CD8-positive, alpha-beta memory T cell (primary cell): ENCODE results near the gene GRK6. TPM values are rescaled to one million over a fixed set of nuclear protein-coding genes. Genes with fewer than 3 reads are reported as not detected.
A peak's percentile ranks its signal among the peaks of the same experiment; 100 is the strongest.
"Not testable (repeated sequence)": the region's sequence is repeated elsewhere in the genome, so short reads cannot be mapped to it uniquely, and the experiment has no call there.

Source experiments
- CTCF ChIA-PET: fragments of 350-600 bp; sonication (Branson Sonifier 250); formaldehyde crosslinking; loops from one replicate; lab custom pipeline; 2021; ENCODE audit warnings: antibody characterized with exemption; lab: Charles Lee
- POLR2A ChIA-PET: fragments of 350-600 bp; sonication (Branson Sonifier 250); formaldehyde crosslinking; loops from one replicate; lab custom pipeline; 2021; ENCODE audit warnings: antibody characterized with exemption; lab: Charles Lee
- DNase-seq, 5 donors: peaks; one replicate each; pipeline versions ENCODE4 v3.0.0 to v3.0.0-alpha.2; 2020 to 2022; ENCODE audit warnings: mixed read lengths in 1 of 5
- H3K27ac ChIP-seq: one replicate; pipeline ENCODE4 v1.7.0; 2013; ENCODE audit warnings: low read depth, mild to moderate bottlenecking, low read length, moderate library complexity
- H3K27me3 ChIP-seq: 2 replicates; pipeline ENCODE4 v1.7.0; 2013; ENCODE audit warnings: low read length, mild to moderate bottlenecking; ENCODE audit not compliant: insufficient read depth, poor library complexity, severe bottlenecking
- H3K36me3 ChIP-seq: 2 replicates; pipeline ENCODE4 v1.7.0; 2013; ENCODE audit warnings: mild to moderate bottlenecking, low read length, moderate library complexity; ENCODE audit not compliant: insufficient read depth
- H3K4me1 ChIP-seq: 2 replicates; pipeline ENCODE4 v1.7.0; 2013; ENCODE audit warnings: mild to moderate bottlenecking, low read length, moderate library complexity; ENCODE audit not compliant: insufficient read depth
- H3K4me3 ChIP-seq: 2 replicates; pipeline ENCODE4 v1.7.0; 2013; ENCODE audit warnings: mild to moderate bottlenecking, low read length
- H3K9me3 ChIP-seq: 2 replicates; pipeline ENCODE4 v1.7.0; 2013; ENCODE audit warnings: mild to moderate bottlenecking, low read length
- H3K27ac Mint-ChIP-seq, 8 donors: one replicate each; pipeline ENCODE4 v1.8.0; 2020 to 2021; ENCODE audit warnings: mixed read lengths in 8 of 8, mild to moderate bottlenecking in 6 of 8, inconsistent platforms in 3 of 8, moderate library complexity in 3 of 8
- H3K27me3 Mint-ChIP-seq, 2 donors: one replicate each; pipeline ENCODE4 v1.8.0; 2020 to 2021; ENCODE audit warnings: mixed read lengths in 2 of 2, mild to moderate bottlenecking in 1 of 2, moderate library complexity in 1 of 2
- H3K36me3 Mint-ChIP-seq, 3 donors: one replicate each; pipeline ENCODE4 v1.8.0; 2020 to 2021; ENCODE audit warnings: mixed read lengths in 3 of 3, inconsistent platforms in 1 of 3, mild to moderate bottlenecking in 1 of 3
- H3K4me1 Mint-ChIP-seq, 3 donors: one replicate each; pipeline ENCODE4 v1.8.0; 2020 to 2021; ENCODE audit warnings: mixed read lengths in 3 of 3, inconsistent platforms in 1 of 3, mild to moderate bottlenecking in 1 of 3
- H3K4me3 Mint-ChIP-seq, 7 donors: one replicate each; pipeline ENCODE4 v1.8.0; 2020 to 2021; ENCODE audit warnings: mixed read lengths in 7 of 7, mild to moderate bottlenecking in 6 of 7, moderate library complexity in 4 of 7, inconsistent platforms in 2 of 7
- H3K9me3 Mint-ChIP-seq, 5 donors: one replicate each; pipeline ENCODE4 v1.8.0; 2020 to 2022; ENCODE audit warnings: mixed read lengths in 5 of 5, mild to moderate bottlenecking in 3 of 5, moderate library complexity in 2 of 5, inconsistent platforms in 1 of 5
- polyA plus RNA-seq: library from polyadenylated mRNA; unstranded; fragments of 300-500 nt; fragmentation: Illumina TruSeq; gene quantifications from one replicate; pipeline ENCODE4 v1.2.3, GENCODE V29; 2021
- total RNA-seq, 2 experiments: library from RNA; stranded (reverse); gene quantifications; one replicate each; pipeline ENCODE4 v1.2.3, GENCODE V29; 2021

The GRK6 gene
- total and polyA plus RNA-seq, 3 experiments from 2014 or later = 180 to 201 (median 185) TPM

GRCh38 chr5:177420472-177420871 lies 6.0 kb upstream of the GRK6 start:
- CTCF ChIA-PET = interaction anchor here (1.6 to 14.5 kb wide), 2 partner anchors 16 to 30 kb away, joined by 4 to 270 read pairs; partner anchors contain the start of gene PFN3
- H3K4me3 Mint-ChIP-seq = not testable (repeated sequence)
- peaks cover 6 to 22% (median 13%) of the 10 kb centered on the region in 3 donors for H3K4me1 Mint-ChIP-seq

GRCh38 chr5:177421062-177421798 lies 5.2 kb upstream of the GRK6 start:
- Mint-ChIP-seq H3K9me3 (no peaks in the 10 kb centered on the region), H3K4me3 (no peak overlapping the region), H3K27ac (peak overlapping the region in 1 of 8 donors; percentile 7), H3K4me1 (peaks cover 11 to 26% (median 18%) of the 10 kb centered on the region in 3 donors), H3K27me3 (no peaks in the 10 kb centered on the region), H3K36me3 (peaks cover 0 to 2% (median 0%) of the 10 kb centered on the region in 3 donors)
- Histone ChIP-seq H3K27ac (no peak overlapping the region), H3K27me3 (no peaks in the 10 kb centered on the region), H3K9me3 (no peaks in the 10 kb centered on the region), H3K4me1 (peaks cover 21% of the 10 kb centered on the region), H3K36me3 (no peaks in the 10 kb centered on the region), H3K4me3 (no peak overlapping the region)
- CTCF ChIA-PET = interaction anchor here (0.8 to 14.5 kb wide), 2 partner anchors 17 to 31 kb away, joined by 3 to 270 read pairs; partner anchors contain the start of gene PFN3
- POLR2A ChIA-PET = interaction anchor here (1.5 kb wide), 1 partner anchor 10 kb away, joined by 3 read pairs; no protein-coding TSS in a partner anchor
- no peak for DNase-seq

More at GRCh38 chr5:177420472-177420871, 6.0 kb upstream of the GRK6 start:
- not testable (repeated sequence) for DNase-seq, H3K36me3 Mint-ChIP-seq, H3K4me3 ChIP-seq, H3K27me3 ChIP-seq, H3K36me3 ChIP-seq, H3K9me3 ChIP-seq, H3K9me3 Mint-ChIP-seq, H3K27me3 Mint-ChIP-seq, H3K27ac ChIP-seq
- peaks cover 20% of the 10 kb centered on the region for H3K4me1 ChIP-seq
- POLR2A ChIA-PET = interaction anchor here (1.5 kb wide), 1 partner anchor 11 kb away, joined by 3 read pairs; no protein-coding TSS in a partner anchor
- peak overlapping the region in 1 of 8 donors; percentile 7 for H3K27ac Mint-ChIP-seq

- Histone ChIP-seq H3K4me3 (no peak overlapping the region), H3K36me3 (no peaks in the 10 kb centered on the region), H3K9me3 (no peaks in the 10 kb centered on the region), H3K4me1 (peaks cover 32% of the 10 kb centered on the region), H3K27me3 (no peaks in the 10 kb centered on the region), H3K27ac (no peak overlapping the region)
- Mint-ChIP-seq H3K4me1 (peaks cover 23 to 37% (median 28%) of the 10 kb centered on the region in 3 donors), H3K9me3 (no peaks in the 10 kb centered on the region), H3K36me3 (peaks cover 0 to 10% (median 0%) of the 10 kb centered on the region in 3 donors), H3K27me3 (no peaks in the 10 kb centered on the region), H3K27ac (no peak overlapping the region), H3K4me3 (no peak overlapping the region)
- ChIA-PET CTCF (interaction anchor here (0.8 to 14.5 kb wide), 7 partner anchors 11 to 114 kb away, joined by 3 to 326 read pairs (median 7); partner anchors contain the start of genes F12, PFN3 and PRR7), POLR2A (interaction anchor here (0.6 to 1.2 kb wide), 3 partner anchors 8 to 886 kb away, joined by 3 to 4 read pairs (median 3); partner anchors contain the start of gene RNF44)
- no peak for DNase-seq
Measured at GRCh38 chr5:177423671-177424070, 2.8 kb upstream of the GRK6 start.

- H3K4me1 Mint-ChIP-seq = peaks cover 38 to 53% (median 44%) of the 10 kb centered on the region in 3 donors
- H3K4me3 ChIP-seq = peak overlapping the region; percentile 93
- H3K9me3 Mint-ChIP-seq = no peaks in the 10 kb centered on the region
- no peaks in the 10 kb centered on the region for H3K27me3 ChIP-seq
- H3K36me3 ChIP-seq = peaks cover 2% of the 10 kb centered on the region
- ChIA-PET POLR2A (interaction anchor here (1.0 to 4.6 kb wide), 9 partner anchors 11 to 76 kb away, joined by 3 to 57 read pairs (median 10); partner anchors contain the start of gene PRR7), CTCF (interaction anchor here (0.6 to 14.5 kb wide), 8 partner anchors 9 to 81 kb away, joined by 3 to 326 read pairs (median 6); partner anchors contain the start of genes F12, PFN3 and PRR7)
- H3K27ac ChIP-seq = peak overlapping the region; percentile 90
- peaks cover 48% of the 10 kb centered on the region for H3K4me1 ChIP-seq
- H3K36me3 Mint-ChIP-seq = peaks cover 0 to 20% (median under 1%) of the 10 kb centered on the region in 3 donors
- peak overlapping the region; percentile 92 to 99 (median 98) for H3K27ac Mint-ChIP-seq
- H3K27me3 Mint-ChIP-seq = peaks cover 0 to 2% of the 10 kb centered on the region in 2 donors
- peak overlapping the region; percentile 89 to 96 (median 95) for H3K4me3 Mint-ChIP-seq
- DNase-seq = no peak
- no peaks in the 10 kb centered on the region for H3K9me3 ChIP-seq
Measured at GRCh38 chr5:177425196-177425800, 1.2 kb upstream of the GRK6 start.

- ChIA-PET POLR2A (interaction anchor here (0.6 to 4.6 kb wide), 18 partner anchors 8 to 293 kb away, joined by 3 to 57 read pairs (median 6); partner anchors contain the start of genes F12, LMAN2 and PRR7), CTCF (interaction anchor here (0.7 to 14.5 kb wide), 10 partner anchors 8 to 116 kb away, joined by 3 to 326 read pairs (median 5); partner anchors contain the start of genes F12, PFN3 and PRR7)
- peak; percentile 99 to 100 (median 100) for DNase-seq
- Histone ChIP-seq H3K4me1 (peaks cover 55% of the 10 kb centered on the region), H3K27me3 (no peaks in the 10 kb centered on the region), H3K9me3 (no peaks in the 10 kb centered on the region), H3K4me3 (peak overlapping the region; percentile 93), H3K36me3 (peaks cover 7% of the 10 kb centered on the region), H3K27ac (peak overlapping the region; percentile 90)
- H3K36me3 Mint-ChIP-seq = peaks cover 0 to 25% (median 3%) of the 10 kb centered on the region in 3 donors
- H3K4me3 Mint-ChIP-seq = peak overlapping the region; percentile 89 to 96 (median 95)
- peak overlapping the region; percentile 92 to 99 (median 98) for H3K27ac Mint-ChIP-seq
- peaks cover 45 to 60% (median 51%) of the 10 kb centered on the region in 3 donors for H3K4me1 Mint-ChIP-seq
- no peaks in the 10 kb centered on the region for H3K9me3 Mint-ChIP-seq
- H3K27me3 Mint-ChIP-seq = peaks cover 0 to 2% of the 10 kb centered on the region in 2 donors
Measured at GRCh38 chr5:177425801-177426565, 493 bp upstream of the GRK6 start.

GRCh38 chr5:177427211-177427822 lies 841 bp downstream of the GRK6 start:
- no peaks in the 10 kb centered on the region for H3K9me3 Mint-ChIP-seq
- no peak for DNase-seq
- H3K27me3 Mint-ChIP-seq = peaks cover 0 to 4% of the 10 kb centered on the region in 2 donors
- H3K4me1 ChIP-seq = peaks cover 68% of the 10 kb centered on the region
- H3K27ac Mint-ChIP-seq = peak overlapping the region; percentile 88 to 99 (median 96)
- peak overlapping the region; percentile 88 for H3K4me3 ChIP-seq
- peaks cover 57 to 73% (median 63%) of the 10 kb centered on the region in 3 donors for H3K4me1 Mint-ChIP-seq
- CTCF ChIA-PET = interaction anchor here (0.7 to 14.5 kb wide), 5 partner anchors 10 to 37 kb away, joined by 4 to 326 read pairs (median 58); partner anchors contain the start of genes PFN3 and PRR7
- H3K4me3 Mint-ChIP-seq = peak overlapping the region; percentile 90 to 97 (median 94)
- H3K36me3 ChIP-seq = peaks cover 10% of the 10 kb centered on the region
- POLR2A ChIA-PET = interaction anchor here (1.0 to 4.6 kb wide), 10 partner anchors 14 to 115 kb away, joined by 3 to 57 read pairs (median 10); partner anchors contain the start of genes F12, LMAN2 and PRR7
- H3K27me3 ChIP-seq = no peaks in the 10 kb centered on the region
- H3K27ac ChIP-seq = peak overlapping the region; percentile 93
- no peaks in the 10 kb centered on the region for H3K9me3 ChIP-seq
- H3K36me3 Mint-ChIP-seq = peaks cover 0 to 36% (median 3%) of the 10 kb centered on the region in 3 donors
